Measurements from ENCODE around the gene HSFX1. TPM values are rescaled to one million over a fixed set of nuclear protein-coding genes. Genes with fewer than 3 reads are reported as not detected.
"Not testable (repeated sequence)": the region's sequence is repeated elsewhere in the genome, so short reads cannot be mapped to it uniquely, and the experiment has no call there.

The HSFX1 gene
- total and polyA plus RNA-seq, 2 of the 8 experiments (the other 6 are each of a cell fraction or from before 2014, with no cell fraction given): 0.42 to 0.63 TPM

DNA sequence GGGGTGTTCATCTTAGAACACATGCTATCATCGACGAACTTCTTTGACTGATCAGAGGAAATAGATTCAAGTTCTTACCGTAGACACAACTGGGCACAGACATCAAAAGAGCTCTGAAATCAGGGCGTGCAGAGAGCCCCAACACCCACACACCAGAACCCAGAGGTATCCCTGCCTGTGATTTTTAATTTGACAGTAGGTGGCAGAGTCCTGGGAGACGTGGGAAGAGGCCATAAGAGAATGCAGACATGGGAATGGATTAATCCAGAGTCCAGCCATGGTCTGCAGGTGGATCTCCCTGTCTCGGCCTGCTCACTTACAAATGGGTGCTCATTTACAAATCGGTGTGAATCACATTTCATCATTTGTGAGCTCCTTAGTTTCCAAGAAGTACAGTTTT, 4.1 kb downstream of the HSFX1 start:
- H2BK5ac ChIP-seq (ENCODE audit: low read depth, low read length); H4K5ac ChIP-seq (ENCODE audit: insufficient read length, low read depth, low read length); H3K14ac ChIP-seq (ENCODE audit: insufficient read length); H3K27me3 ChIP-seq (replicated peaks in 1 of 4; ENCODE audit: control insufficient read depth in 3 of 4, extremely low read depth in 1 of 4, insufficient read depth in 3 of 4, low read length in 3 of 4); FAIRE-seq; H3K18ac ChIP-seq (ENCODE audit: extremely low read depth, low read length); H3K9me3 ChIP-seq (ENCODE audit: insufficient read depth in 2 of 2, low read depth in 1 of 2, low read length in 1 of 2); H3K4me3 ChIP-seq (ENCODE audit: extremely low read depth in 1 of 4, insufficient read depth in 2 of 4, low read depth in 3 of 4, low read length in 4 of 4); H2BK12ac ChIP-seq (ENCODE audit: low read depth, low read length); H3K23ac ChIP-seq (ENCODE audit: insufficient read length); H3K9ac ChIP-seq (replicated peaks in 1 of 4; ENCODE audit: extremely low read depth in 1 of 4, low read depth in 3 of 4, low read length in 3 of 4); H3K4me2 ChIP-seq (ENCODE audit: insufficient read depth in 1 of 2, low read depth in 2 of 2, low read length in 2 of 2); H3K79me2 ChIP-seq (ENCODE audit: control insufficient read depth in 1 of 2, insufficient read depth in 2 of 2, low read length in 2 of 2); CTCF ChIA-PET (ENCODE audit: partially characterized antibody); H2BK15ac ChIP-seq (ENCODE audit: low read length); H3K4ac ChIP-seq (replicated peaks; ENCODE audit: insufficient read length, low read depth, low read length); H3K23me2 ChIP-seq (ENCODE audit: low read depth, low read length); H3K4me1 ChIP-seq (replicated peaks in 1 of 4; ENCODE audit: control insufficient read depth in 3 of 4, insufficient read depth in 4 of 4, low read length in 3 of 4); DNase-seq (ENCODE audit: low read depth in 1 of 2, low spot score in 2 of 2); H3K79me1 ChIP-seq (ENCODE audit: low read depth, low read length); POLR2A ChIA-PET (ENCODE audit: partially characterized antibody); H2AFZ ChIP-seq (ENCODE audit: low read length); H3K56ac ChIP-seq (replicated peaks; ENCODE audit: insufficient read length, low read depth, low read length); H4K20me1 ChIP-seq (replicated peaks in 1 of 2; ENCODE audit: control insufficient read depth in 1 of 2, insufficient read depth in 2 of 2, low read length in 2 of 2); H3K36me3 ChIP-seq (ENCODE audit: control insufficient read depth in 2 of 4, insufficient read depth in 4 of 4, low read length in 3 of 4); H2BK120ac ChIP-seq (replicated peaks; ENCODE audit: low read depth, low read length); H3K27ac ChIP-seq (ENCODE audit: low read depth, low read length); H4K8ac ChIP-seq (ENCODE audit: extremely low read depth, insufficient read depth, low read length); H4K91ac ChIP-seq (replicated peaks; ENCODE audit: insufficient read length, low read length); H2BK20ac ChIP-seq (ENCODE audit: low read length); H2AK5ac ChIP-seq (ENCODE audit: low read depth, low read length): not testable (repeated sequence)
- no CpG with 5 or more reads among the region's 7 CpGs for WGBS, 2 experiments (ENCODE audit: extremely low coverage in 1 of 2, insufficient coverage in 1 of 2, insufficient read length in 1 of 2, insufficient replicate concordance in 2 of 2, low coverage in 1 of 2, low lambda C conversion rate in 2 of 2, missing lambda C conversion rate in 1 of 2)

DNA sequence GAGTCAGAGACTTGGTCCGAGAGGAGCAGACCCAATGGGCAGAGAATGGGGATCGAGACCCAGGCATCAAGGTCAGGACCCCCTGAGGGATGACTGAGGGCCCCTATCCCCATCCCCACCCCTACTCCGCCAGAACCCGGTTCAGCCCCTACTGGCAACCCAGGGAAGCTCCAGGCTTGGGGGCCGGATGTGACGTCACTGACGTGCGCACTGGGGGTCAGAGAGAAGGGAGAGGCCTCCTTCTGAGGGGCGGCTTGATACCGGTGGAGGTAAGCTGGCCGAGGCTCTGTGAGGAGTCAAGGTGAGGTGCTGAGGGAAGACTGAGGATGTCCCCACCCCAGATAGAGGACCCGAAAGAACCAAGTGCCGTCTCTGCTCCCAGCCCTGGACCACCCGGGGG, 7.9 kb downstream of the HSFX1 start, which contains the start of gene MAGEA9:
Gene MAGEA9, plus strand, starts transcription at position 204 of the 400 bp plus-strand sequence. CDS start 4,281 bp downstream, outside the sequence.
- no CpG with 5 or more reads among the region's 14 CpGs for whole genome bisulfite sequencing, 2 experiments (ENCODE audit: extremely low coverage in 1 of 2, insufficient coverage in 1 of 2, insufficient read length in 1 of 2, insufficient replicate concordance in 2 of 2, low coverage in 1 of 2, low lambda C conversion rate in 2 of 2, missing lambda C conversion rate in 1 of 2)
- H2BK12ac ChIP-seq (ENCODE audit: low read depth, low read length); H2BK15ac ChIP-seq (ENCODE audit: low read length); H2AK5ac ChIP-seq (ENCODE audit: low read depth, low read length); H3K27ac ChIP-seq (ENCODE audit: low read depth, low read length); H3K27me3 ChIP-seq (replicated peaks in 1 of 4; ENCODE audit: control insufficient read depth in 3 of 4, extremely low read depth in 1 of 4, insufficient read depth in 3 of 4, low read length in 3 of 4); CTCF ChIA-PET (ENCODE audit: partially characterized antibody); FAIRE-seq; POLR2A ChIA-PET (ENCODE audit: partially characterized antibody); H3K9ac ChIP-seq (replicated peaks in 1 of 4; ENCODE audit: extremely low read depth in 1 of 4, low read depth in 3 of 4, low read length in 3 of 4); H3K23ac ChIP-seq (ENCODE audit: insufficient read length); H3K4me2 ChIP-seq (ENCODE audit: insufficient read depth in 1 of 2, low read depth in 2 of 2, low read length in 2 of 2); H2AFZ ChIP-seq (ENCODE audit: low read length); H4K91ac ChIP-seq (replicated peaks; ENCODE audit: insufficient read length, low read length); H3K36me3 ChIP-seq (ENCODE audit: control insufficient read depth in 2 of 4, insufficient read depth in 4 of 4, low read length in 3 of 4); H2BK120ac ChIP-seq (replicated peaks; ENCODE audit: low read depth, low read length); H4K5ac ChIP-seq (ENCODE audit: insufficient read length, low read depth, low read length); H3K23me2 ChIP-seq (ENCODE audit: low read depth, low read length); H2BK5ac ChIP-seq (ENCODE audit: low read depth, low read length); H4K20me1 ChIP-seq (replicated peaks in 1 of 2; ENCODE audit: control insufficient read depth in 1 of 2, insufficient read depth in 2 of 2, low read length in 2 of 2); H3K9me3 ChIP-seq (ENCODE audit: insufficient read depth in 2 of 2, low read depth in 1 of 2, low read length in 1 of 2); H2BK20ac ChIP-seq (ENCODE audit: low read length); H3K4ac ChIP-seq (replicated peaks; ENCODE audit: insufficient read length, low read depth, low read length); DNase-seq (ENCODE audit: low read depth in 1 of 2, low spot score in 2 of 2); H3K4me3 ChIP-seq (ENCODE audit: extremely low read depth in 1 of 4, insufficient read depth in 2 of 4, low read depth in 3 of 4, low read length in 4 of 4); H3K4me1 ChIP-seq (replicated peaks in 1 of 4; ENCODE audit: control insufficient read depth in 3 of 4, insufficient read depth in 4 of 4, low read length in 3 of 4); H3K14ac ChIP-seq (ENCODE audit: insufficient read length); H3K79me2 ChIP-seq (ENCODE audit: control insufficient read depth in 1 of 2, insufficient read depth in 2 of 2, low read length in 2 of 2); H4K8ac ChIP-seq (ENCODE audit: extremely low read depth, insufficient read depth, low read length); H3K56ac ChIP-seq (replicated peaks; ENCODE audit: insufficient read length, low read depth, low read length); H3K79me1 ChIP-seq (ENCODE audit: low read depth, low read length); H3K18ac ChIP-seq (ENCODE audit: extremely low read depth, low read length): not testable (repeated sequence)
